OCI-LY1 (cell line): ENCODE data around the gene AGMO.

Experiments
- H2AFZ ChIP-seq: fragments of 200-600 bp; sonication (generic), shearing (Covaris generic); 2 replicates; pipeline ENCODE4 v1.6.0; 2014; ENCODE audit warnings: antibody characterized with exemption, mild to moderate bottlenecking, low read length
- H3F3A ChIP-seq: fragments of 200-600 bp; sonication (generic), shearing (Covaris generic); 2 replicates; pipeline ENCODE4 v1.6.0; 2014; ENCODE audit warnings: mild to moderate bottlenecking, antibody characterized with exemption, low read length, moderate library complexity; ENCODE audit not compliant: insufficient read depth
- H3K27ac ChIP-seq: fragments of 200-600 bp; sonication (generic); 2 replicates; pipeline ENCODE4 v1.5.1; 2014; ENCODE audit warnings: low read length, mixed run types, mild to moderate bottlenecking, low read depth; ENCODE audit not compliant: poor library complexity, severe bottlenecking
- H3K27me3 ChIP-seq: fragments of 200-600 bp; sonication (generic); 2 replicates; pipeline ENCODE4 v1.6.0; 2014; ENCODE audit warnings: antibody characterized with exemption, mild to moderate bottlenecking, low read length, moderate library complexity; ENCODE audit not compliant: insufficient read depth
- H3K36me3 ChIP-seq: fragments of 200-600 bp; sonication (generic); 2 replicates; pipeline ENCODE4 v1.6.1; 2014; ENCODE audit warnings: mild to moderate bottlenecking, antibody characterized with exemption, low read length, moderate library complexity, mixed read lengths; ENCODE audit not compliant: insufficient read depth
- H3K4me1 ChIP-seq: fragments of 200-600 bp; sonication (generic); 2 replicates; pipeline ENCODE4 v1.5.1; 2014; ENCODE audit warnings: mild to moderate bottlenecking, low read length, moderate library complexity; ENCODE audit not compliant: insufficient read depth, severe bottlenecking
- H3K4me2 ChIP-seq: fragments of 200-600 bp; sonication (generic), shearing (Covaris generic); 2 replicates; pipeline ENCODE4 v1.6.1; 2014; ENCODE audit warnings: low read length
- H3K4me3 ChIP-seq: fragments of 200-600 bp; sonication (generic); 2 replicates; pipeline ENCODE4 v1.5.1; 2014; ENCODE audit warnings: low read length, low read depth, mild to moderate bottlenecking, mixed read lengths; ENCODE audit not compliant: poor library complexity, severe bottlenecking
- H3K79me2 ChIP-seq: fragments of 200-600 bp; shearing (Covaris generic); 2 replicates; pipeline ENCODE4 v1.6.1; 2016; ENCODE audit warnings: mixed run types, low read length, mixed read lengths; ENCODE audit not compliant: insufficient read depth
- H3K9ac ChIP-seq: fragments of 200-600 bp; sonication (generic), shearing (Covaris generic); 2 replicates; pipeline ENCODE4 v1.6.1; 2014; ENCODE audit warnings: mild to moderate bottlenecking, low read length, mixed read lengths
- H3K9me2 ChIP-seq: fragments of 200-600 bp; sonication (generic), shearing (Covaris generic); 2 replicates; pipeline ENCODE4 v1.6.1; 2014; ENCODE audit warnings: low read depth, mild to moderate bottlenecking, low read length, mixed read lengths
- H3K9me3 ChIP-seq: fragments of 200-600 bp; shearing (Covaris generic); 2 replicates; pipeline ENCODE4 v1.6.1; 2014; ENCODE audit warnings: low read length, mixed read lengths
- H4K20me1 ChIP-seq: fragments of 200-600 bp; sonication (generic), shearing (Covaris generic); 2 replicates; pipeline ENCODE4 v1.6.0; 2016; ENCODE audit warnings: mild to moderate bottlenecking, low read length; ENCODE audit not compliant: insufficient read depth
- EZH2 ChIP-seq: fragments of 200-600 bp; sonication (generic), shearing (Covaris generic); IDR thresholded peaks from 2 replicates; pipeline ENCODE4 v1.8.0; 2017; ENCODE audit warnings: borderline replicate concordance, mixed run types, mild to moderate bottlenecking, antibody characterized with exemption, low read length, moderate library complexity, mixed read lengths
- TF ChIP-seq, protein P1 (sequence below): fragments of 200-600 bp; sonication (generic), shearing (Covaris generic); IDR thresholded peaks from 2 replicates; pipeline ENCODE4 v1.5.1; 2017; ENCODE audit warnings: mild to moderate bottlenecking, antibody characterized with exemption, low read length, moderate library complexity, mixed read lengths

The AGMO gene

DNA sequence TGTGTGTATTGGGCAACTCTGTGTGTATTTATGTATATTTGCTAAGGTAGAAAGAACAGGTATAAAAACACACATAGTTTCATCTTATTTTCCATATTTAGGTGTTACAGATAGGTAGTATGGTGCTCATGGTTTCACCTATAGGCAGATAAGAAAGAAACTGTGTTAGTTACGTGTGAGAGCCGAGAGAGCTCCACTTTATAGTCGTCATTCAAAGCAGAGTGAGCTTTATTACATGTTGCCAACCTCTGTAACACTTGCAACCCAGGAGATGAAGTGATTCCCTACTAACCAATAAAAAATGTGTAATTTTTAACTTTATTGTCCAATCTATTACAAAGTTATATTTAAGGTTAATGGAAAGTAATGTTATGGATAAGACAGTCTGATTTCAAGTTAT, 121.3 kb downstream of the AGMO start:
- Histone ChIP-seq H3K9ac (no peak overlapping the region), H2AFZ (no peak overlapping the region), H3F3A (no peaks in the 10 kb centered on the region), H3K79me2 (no peaks in the 10 kb centered on the region), H4K20me1 (no peaks in the 10 kb centered on the region), H3K4me3 (no peak overlapping the region), H3K27me3 (no peaks in the 10 kb centered on the region), H3K9me2 (peaks cover 3% of the 10 kb centered on the region; the same call in 1 of the 2 replicates), H3K9me3 (no peaks in the 10 kb centered on the region), H3K4me1 (no peaks in the 10 kb centered on the region), H3K36me3 (no peaks in the 10 kb centered on the region), H3K4me2 (no peak overlapping the region), H3K27ac (no peak overlapping the region)
- TF ChIP-seq, protein P1, sequence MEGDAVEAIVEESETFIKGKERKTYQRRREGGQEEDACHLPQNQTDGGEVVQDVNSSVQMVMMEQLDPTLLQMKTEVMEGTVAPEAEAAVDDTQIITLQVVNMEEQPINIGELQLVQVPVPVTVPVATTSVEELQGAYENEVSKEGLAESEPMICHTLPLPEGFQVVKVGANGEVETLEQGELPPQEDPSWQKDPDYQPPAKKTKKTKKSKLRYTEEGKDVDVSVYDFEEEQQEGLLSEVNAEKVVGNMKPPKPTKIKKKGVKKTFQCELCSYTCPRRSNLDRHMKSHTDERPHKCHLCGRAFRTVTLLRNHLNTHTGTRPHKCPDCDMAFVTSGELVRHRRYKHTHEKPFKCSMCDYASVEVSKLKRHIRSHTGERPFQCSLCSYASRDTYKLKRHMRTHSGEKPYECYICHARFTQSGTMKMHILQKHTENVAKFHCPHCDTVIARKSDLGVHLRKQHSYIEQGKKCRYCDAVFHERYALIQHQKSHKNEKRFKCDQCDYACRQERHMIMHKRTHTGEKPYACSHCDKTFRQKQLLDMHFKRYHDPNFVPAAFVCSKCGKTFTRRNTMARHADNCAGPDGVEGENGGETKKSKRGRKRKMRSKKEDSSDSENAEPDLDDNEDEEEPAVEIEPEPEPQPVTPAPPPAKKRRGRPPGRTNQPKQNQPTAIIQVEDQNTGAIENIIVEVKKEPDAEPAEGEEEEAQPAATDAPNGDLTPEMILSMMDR: no peak
- TF ChIP-seq EZH2: no peak

DNA sequence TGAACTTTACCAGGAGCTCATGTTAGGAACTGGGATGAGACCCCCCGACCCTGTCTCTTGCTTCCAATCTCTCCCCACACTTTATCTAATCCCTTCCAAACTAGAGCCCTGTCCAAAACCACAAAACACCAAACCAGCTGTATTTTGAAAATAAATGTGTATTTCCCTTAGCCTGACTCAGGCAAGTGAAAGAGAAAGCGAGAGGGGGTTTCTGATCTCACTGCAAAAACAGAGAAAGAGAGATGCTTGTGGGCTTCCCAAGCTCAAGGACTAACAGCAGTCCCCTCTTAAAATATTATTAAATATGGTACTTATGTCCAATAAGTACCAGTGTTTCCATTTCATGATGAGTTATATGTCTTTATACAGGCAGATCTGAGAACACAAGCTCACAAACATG, 122.0 kb downstream of the AGMO start:
- H3K27ac ChIP-seq: no peak overlapping the region
- no peaks in the 10 kb centered on the region for H3K4me1 ChIP-seq
- H2AFZ ChIP-seq: no peak overlapping the region
- H3K9me3 ChIP-seq: no peaks in the 10 kb centered on the region
- H3K79me2 ChIP-seq: no peaks in the 10 kb centered on the region
- no peaks in the 10 kb centered on the region for H4K20me1 ChIP-seq
- peaks cover under 1% of the 10 kb centered on the region; the same call in 1 of the 2 replicates for H3K9me2 ChIP-seq
- no peaks in the 10 kb centered on the region for H3K36me3 ChIP-seq
- H3K9ac ChIP-seq: no peak overlapping the region
- no peaks in the 10 kb centered on the region for H3K27me3 ChIP-seq
- TF ChIP-seq, protein P1: no peak
- TF ChIP-seq EZH2: no peak
- H3F3A ChIP-seq: no peaks in the 10 kb centered on the region
- no peak overlapping the region for H3K4me2 ChIP-seq
- no peak overlapping the region for H3K4me3 ChIP-seq

DNA sequence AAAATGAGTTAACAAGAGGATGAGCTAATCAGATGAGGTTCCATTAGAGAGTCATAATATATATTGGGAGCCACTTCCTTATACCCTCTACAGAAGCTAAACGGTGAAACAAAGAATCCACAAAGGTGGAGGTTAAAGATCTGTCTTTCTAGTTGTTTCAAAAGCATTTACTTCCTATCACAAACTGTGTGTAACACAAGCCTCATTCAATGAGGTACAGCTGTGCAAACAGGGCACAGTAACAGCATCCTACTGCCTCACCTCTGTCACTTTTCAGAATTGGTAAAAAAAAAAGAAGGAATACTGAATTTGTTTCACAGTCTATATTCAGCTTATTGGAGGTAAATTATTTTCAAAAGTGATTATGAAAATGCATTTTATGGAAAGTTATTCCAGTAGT, 128.7 kb downstream of the AGMO start:
- no peaks in the 10 kb centered on the region for H4K20me1 ChIP-seq
- no peaks in the 10 kb centered on the region for H3F3A ChIP-seq
- H3K4me3 ChIP-seq: no peak overlapping the region
- no peaks in the 10 kb centered on the region for H3K79me2 ChIP-seq
- H3K36me3 ChIP-seq: no peaks in the 10 kb centered on the region
- H2AFZ ChIP-seq: no peak overlapping the region
- H3K9me2 ChIP-seq: no peaks in the 10 kb centered on the region
- no peaks in the 10 kb centered on the region for H3K27me3 ChIP-seq
- TF ChIP-seq EZH2: no peak
- TF ChIP-seq, protein P1: no peak
- no peaks in the 10 kb centered on the region for H3K4me1 ChIP-seq
- no peak overlapping the region for H3K9ac ChIP-seq
- H3K27ac ChIP-seq: no peak overlapping the region
- H3K4me2 ChIP-seq: no peak overlapping the region
- no peaks in the 10 kb centered on the region for H3K9me3 ChIP-seq
